ENCODE results near the gene DCAF15.
"Not testable (repeated sequence)": the region's sequence is repeated elsewhere in the genome, so short reads cannot be mapped to it uniquely, and the experiment has no call there.

Gene DCAF15

DNA sequence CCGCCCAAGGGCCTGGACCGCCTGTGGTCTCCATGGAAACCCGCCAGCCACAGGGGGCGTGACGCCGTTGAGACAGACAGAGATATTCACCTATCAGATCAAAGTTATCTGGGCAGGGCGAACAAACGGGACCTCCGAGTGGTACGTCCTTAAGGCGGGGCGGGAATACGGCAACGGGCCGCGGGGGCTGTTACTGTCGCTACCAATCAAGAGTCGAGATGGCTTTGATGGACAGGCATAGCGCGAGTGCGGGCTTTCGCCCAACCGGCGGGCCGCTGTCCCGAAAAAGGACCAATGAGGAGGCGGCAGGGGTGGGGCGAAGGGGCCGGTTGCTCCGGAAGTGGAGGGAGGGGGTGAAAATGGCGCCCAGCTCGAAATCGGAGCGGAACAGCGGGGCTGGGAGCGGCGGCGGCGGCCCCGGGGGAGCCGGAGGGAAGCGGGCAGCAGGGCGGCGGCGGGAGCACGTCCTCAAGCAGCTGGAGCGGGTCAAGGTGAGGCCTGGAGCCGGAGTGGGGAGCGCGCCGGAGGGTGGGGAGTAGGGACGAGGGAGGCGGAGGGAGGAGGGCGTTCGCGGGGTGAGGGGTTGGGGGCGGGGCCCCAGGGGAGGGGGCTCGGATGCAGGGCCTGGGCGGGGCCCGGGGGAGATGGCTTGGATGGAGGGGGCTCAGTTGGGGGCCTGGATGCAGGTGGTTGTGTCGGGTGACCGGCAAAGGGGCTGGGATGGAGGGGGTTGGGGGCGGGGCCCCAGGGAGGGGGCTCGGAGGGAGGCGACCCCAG is at the start of gene DCAF15:
TSS of gene DCAF15 (plus strand) at position 356 of the 777 bp plus-strand sequence. CDS start at position 360, 4 bp downstream.
- DNase-seq (ENCODE audit: low read depth), result peak; percentile 98

- no peak for DNase-seq (ENCODE audit: low read depth)
These were observed 49.2 kb upstream of the DCAF15 start for GRCh38 chr19:13902993-13903555.

GRCh38 chr19:13905634-13906520 is 46.4 kb upstream of the DCAF15 start, which contains the start of the genes BRME1 and CC2D1A:
BRME1 (minus strand) TSS chr19:13906117; CDS start chr19:13904892, 1,225 bp downstream.
CC2D1A (plus strand) TSS chr19:13906201; CDS start chr19:13906442, 241 bp downstream.
- DNase-seq (ENCODE audit: low read depth), result peak; percentile 87

GRCh38 chr19:13906521-13906904 is 45.8 kb upstream of the DCAF15 start:
- peak; percentile 20 for DNase-seq (ENCODE audit: low read depth)

- DNase-seq (ENCODE audit: low read depth), result no peak
These were observed 45.4 kb upstream of the DCAF15 start for GRCh38 chr19:13906910-13907309.

- DNase-seq (ENCODE audit: low read depth), result no peak
These were observed 43.6 kb upstream of the DCAF15 start for GRCh38 chr19:13908674-13909073.

GRCh38 chr19:13909430-13909829 is 42.9 kb upstream of the DCAF15 start:
- no peak for DNase-seq (ENCODE audit: low read depth)

DNA sequence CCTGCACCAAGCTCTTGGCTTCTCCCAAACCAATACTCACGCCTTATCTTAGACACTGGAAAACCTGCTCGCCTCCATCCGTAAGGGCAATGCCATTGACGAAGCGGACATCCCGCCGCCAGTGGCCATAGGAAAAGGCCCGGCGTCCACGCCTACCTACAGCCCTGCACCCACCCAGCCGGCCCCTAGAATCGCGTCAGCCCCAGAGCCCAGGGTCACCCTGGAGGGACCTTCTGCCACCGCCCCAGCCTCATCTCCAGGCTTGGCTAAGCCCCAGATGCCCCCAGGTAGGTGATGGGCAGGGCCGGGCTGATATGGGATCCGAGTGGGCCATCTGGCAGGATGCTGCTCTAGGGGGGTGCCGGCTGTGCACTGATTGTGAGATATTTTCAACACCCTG is 39.0 kb upstream of the DCAF15 start:
- no peak for DNase-seq (ENCODE audit: low read depth)

DNA sequence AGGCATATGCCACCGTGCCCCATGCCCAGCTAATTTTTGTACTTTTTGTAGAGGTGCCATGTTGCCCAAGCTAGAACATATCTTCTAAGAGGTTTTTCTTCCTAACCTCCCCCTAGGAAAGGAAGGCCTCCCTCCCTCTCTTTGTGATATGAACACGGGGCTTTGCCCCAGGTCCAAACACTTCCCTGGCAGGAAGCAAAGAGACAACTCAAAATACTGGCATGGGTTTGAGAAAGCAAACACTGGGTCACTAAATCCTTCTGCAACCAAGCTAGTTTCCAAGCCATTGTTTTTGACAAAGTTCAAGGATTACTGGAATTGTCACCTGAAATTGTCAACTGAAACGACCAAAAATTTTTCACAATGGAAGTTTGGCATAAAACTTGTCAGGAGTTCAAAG is 37.5 kb upstream of the DCAF15 start:
- no peak for DNase-seq (ENCODE audit: low read depth)

GRCh38 chr19:13917888-13918406 is 34.4 kb upstream of the DCAF15 start:
- DNase-seq (ENCODE audit: low read depth), result no peak

GRCh38 chr19:13918726-13919411 is 33.4 kb upstream of the DCAF15 start:
- no peak for DNase-seq (ENCODE audit: low read depth)

DNA sequence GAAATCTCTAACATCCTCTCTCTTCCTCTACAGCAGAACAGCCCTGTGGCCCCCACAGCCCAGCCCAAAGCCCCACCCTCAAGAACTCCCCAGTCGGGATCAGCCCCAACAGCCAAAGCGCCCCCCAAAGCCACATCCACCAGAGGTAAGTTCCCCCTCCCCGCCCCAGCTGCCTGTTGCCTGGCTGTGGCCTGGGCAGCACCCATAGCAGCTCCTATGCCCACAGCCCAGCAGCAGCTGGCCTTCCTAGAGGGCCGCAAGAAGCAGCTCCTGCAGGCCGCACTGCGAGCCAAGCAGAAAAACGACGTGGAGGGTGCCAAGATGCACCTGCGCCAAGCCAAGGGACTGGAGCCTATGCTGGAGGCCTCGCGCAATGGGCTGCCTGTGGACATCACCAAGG is 31.8 kb upstream of the DCAF15 start:
- DNase-seq (ENCODE audit: low read depth), result no peak

GRCh38 chr19:13920940-13921747 is 31.2 kb upstream of the DCAF15 start:
- DNase-seq (ENCODE audit: low read depth), result no peak

DNA sequence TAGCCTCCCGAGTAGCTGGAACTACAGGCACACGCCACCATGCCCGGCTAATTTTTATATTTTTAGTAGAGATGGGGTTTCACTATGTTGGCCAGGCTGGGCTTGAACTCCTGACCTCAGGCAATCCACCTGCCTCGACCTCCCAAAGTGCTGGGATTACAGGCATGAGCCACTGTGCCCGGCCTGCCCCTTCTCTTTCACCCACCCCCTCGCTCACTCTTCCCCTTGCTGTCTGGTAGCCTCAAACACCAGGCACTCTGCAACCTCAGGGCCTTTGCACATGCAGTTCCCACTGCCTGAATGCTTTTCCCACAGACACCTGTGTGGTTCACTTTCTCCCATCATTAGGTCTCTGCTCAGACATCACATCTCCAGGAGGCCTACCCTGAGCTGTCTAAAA is 30.2 kb upstream of the DCAF15 start:
- not testable (repeated sequence) for DNase-seq (ENCODE audit: low read depth)

DNA sequence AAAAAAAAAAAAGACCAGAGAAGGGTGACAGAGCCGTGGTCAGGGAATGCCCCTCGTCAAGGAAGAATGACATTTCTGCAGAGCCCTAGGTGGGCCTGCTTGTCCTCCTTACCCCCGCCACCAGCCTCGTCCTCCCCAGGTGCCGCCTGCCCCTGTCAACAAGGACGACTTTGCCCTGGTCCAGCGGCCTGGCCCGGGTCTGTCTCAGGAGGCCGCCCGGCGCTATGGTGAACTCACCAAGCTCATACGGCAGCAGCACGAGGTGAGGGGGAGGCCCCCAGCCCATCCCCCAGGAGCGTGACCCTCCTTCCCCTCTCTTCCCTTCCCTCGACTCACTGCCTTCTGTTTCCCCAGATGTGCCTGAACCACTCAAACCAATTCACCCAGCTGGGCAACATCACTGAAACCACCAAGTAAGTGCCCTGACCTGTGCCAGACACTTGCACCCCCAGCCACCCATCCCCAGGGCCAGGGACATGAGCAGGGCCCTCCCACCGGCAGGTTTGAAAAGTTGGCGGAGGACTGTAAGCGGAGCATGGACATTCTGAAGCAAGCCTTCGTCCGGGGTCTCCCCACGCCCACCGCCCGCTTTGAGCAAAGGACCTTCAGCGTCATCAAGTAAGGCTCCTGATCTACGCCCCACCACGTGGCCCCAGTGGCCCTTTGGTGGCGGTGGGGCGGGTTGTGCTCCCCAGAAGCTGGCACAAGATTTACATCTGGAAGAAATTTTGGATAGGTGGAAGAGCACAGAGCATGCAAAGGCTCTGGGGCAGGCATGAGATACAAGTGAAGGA is 28.9 kb upstream of the DCAF15 start:
- DNase-seq (ENCODE audit: low read depth), result no peak

GRCh38 chr19:13926010-13926409 is 26.3 kb upstream of the DCAF15 start:
- DNase-seq (ENCODE audit: low read depth), result no peak

GRCh38 chr19:13926715-13927114 is 25.6 kb upstream of the DCAF15 start:
- no peak for DNase-seq (ENCODE audit: low read depth)

DNA sequence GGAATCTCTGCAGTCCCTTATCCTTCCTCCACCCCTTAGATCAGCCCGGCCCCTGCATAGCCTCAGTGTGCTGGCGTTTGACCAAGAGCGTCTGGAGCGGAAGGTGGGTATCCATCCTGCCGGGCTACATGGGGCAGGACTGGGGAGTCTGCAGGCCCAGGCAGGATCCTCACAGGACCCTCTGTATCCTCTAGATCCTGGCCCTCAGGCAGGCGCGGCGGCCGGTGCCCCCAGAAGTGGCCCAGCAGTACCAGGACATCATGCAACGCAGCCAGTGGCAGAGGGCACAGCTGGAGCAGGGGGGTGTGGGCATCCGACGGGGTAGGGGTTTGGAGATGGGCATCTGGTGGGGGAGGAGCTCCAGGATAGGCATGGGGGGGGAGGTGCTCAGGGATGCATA is 23.0 kb upstream of the DCAF15 start:
- DNase-seq (ENCODE audit: low read depth), result no peak

DNA sequence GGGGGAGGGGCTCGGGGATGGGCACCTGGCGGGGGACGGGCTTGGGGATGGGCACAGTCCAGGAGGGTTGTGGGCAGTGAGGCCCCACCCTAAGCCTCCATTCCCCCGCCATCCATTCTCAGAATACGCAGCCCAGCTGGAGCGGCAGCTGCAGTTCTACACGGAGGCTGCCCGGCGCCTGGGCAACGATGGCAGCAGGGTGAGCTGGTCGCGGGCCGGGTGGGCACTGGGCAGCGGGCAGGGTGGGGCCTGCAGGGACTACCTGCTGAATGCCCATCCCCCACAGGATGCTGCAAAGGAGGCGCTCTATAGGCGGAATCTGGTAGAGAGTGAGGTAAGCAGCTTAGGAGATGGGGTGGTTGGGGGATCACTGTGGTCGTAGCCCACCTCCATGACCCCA is 22.4 kb upstream of the DCAF15 start:
- no peak for DNase-seq (ENCODE audit: low read depth)

DNA sequence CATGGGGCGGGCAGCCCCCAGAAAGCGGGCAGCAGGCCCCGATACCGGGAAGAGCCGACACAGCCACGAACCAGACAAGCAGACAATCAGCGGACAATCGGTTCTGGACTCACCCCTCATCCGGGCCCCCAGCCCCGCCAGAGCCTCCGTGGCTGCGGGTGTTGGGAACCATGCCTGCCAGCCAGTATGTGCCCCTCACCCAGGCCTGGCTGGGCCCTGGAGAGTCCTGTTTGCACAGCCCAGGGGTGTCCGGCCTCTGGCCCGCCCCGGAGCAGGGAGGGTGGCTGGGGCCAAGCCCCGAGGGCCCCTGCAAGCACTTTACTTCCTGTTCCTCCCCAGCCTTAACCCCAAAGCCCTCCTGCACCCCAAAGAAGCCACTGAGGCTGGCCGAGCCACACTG is 21.9 kb upstream of the DCAF15 start:
- DNase-seq (ENCODE audit: low read depth), result no peak
